ENCODE data around the gene ASB1. TPM values are rescaled to one million over a fixed set of nuclear protein-coding genes. Genes with fewer than 3 reads are reported as not detected.

The ASB1 gene
- polyA plus RNA-seq, 1 of the 3 experiments (the other 2 are of a cell fraction): 33.3 TPM

DNA sequence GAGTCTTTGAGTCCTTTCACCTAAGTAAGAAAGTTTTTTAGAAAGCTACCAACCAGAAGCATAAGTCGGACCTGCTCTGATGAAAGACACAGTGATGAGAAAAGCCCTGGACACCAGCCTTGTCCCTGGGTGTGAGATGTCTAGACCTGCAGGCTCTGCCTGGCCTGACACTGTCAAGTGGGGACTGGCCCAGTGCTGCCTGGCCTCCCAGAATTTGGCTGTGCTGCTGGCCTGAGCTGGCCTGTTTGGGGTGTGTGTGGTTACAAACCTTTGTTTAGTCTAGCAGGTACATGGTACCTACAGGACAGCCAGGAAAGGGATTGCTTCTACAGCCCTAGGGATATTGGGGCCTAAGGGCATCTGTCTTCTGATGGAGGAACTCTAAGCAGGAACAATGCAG, 48.3 kb downstream of the ASB1 start (continued):
- TF ChIP-seq, protein P1, sequence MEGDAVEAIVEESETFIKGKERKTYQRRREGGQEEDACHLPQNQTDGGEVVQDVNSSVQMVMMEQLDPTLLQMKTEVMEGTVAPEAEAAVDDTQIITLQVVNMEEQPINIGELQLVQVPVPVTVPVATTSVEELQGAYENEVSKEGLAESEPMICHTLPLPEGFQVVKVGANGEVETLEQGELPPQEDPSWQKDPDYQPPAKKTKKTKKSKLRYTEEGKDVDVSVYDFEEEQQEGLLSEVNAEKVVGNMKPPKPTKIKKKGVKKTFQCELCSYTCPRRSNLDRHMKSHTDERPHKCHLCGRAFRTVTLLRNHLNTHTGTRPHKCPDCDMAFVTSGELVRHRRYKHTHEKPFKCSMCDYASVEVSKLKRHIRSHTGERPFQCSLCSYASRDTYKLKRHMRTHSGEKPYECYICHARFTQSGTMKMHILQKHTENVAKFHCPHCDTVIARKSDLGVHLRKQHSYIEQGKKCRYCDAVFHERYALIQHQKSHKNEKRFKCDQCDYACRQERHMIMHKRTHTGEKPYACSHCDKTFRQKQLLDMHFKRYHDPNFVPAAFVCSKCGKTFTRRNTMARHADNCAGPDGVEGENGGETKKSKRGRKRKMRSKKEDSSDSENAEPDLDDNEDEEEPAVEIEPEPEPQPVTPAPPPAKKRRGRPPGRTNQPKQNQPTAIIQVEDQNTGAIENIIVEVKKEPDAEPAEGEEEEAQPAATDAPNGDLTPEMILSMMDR (IDR thresholded peaks at IDR 0.05): no peak
- no peak for TF ChIP-seq YY1 (IDR thresholded peaks at IDR 0.05; ENCODE audit: low read depth)

DNA sequence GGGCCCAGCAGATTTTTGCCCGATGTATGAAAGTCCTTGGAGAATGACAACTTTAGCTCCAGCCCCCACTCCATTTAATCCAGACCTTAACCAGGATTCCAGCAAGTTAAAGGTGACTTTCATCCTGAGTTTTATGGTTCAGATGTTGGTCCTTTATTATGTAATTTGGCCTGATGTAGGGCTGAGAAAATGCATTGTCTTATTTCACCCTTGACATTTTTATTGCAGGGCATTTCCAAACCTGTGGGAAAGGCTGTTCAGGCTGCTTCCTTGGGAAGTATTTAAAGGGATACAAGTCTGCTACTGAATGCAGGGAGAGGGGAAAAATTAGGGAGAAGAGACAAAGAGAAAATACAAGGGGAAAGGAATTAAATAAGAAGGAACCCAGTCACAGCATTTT, 48.8 kb downstream of the ASB1 start:
- POLR2A ChIA-PET: no interaction called here
- Histone ChIP-seq H3K79me2 (ENCODE audit: insufficient read depth) (no peaks in the 10 kb centered on the region), H3K27ac (ENCODE audit: low read depth in 2 of 2, low read length in 1 of 2) (no peak overlapping the region), H3K4me1 (ENCODE audit: control insufficient read depth in 1 of 2, insufficient read depth in 2 of 2, low read depth in 1 of 2, low read length in 1 of 2) (no peaks in the 10 kb centered on the region), H3K27me3 (ENCODE audit: insufficient read depth) (no peaks in the 10 kb centered on the region), H3K9me2 (no peaks in the 10 kb centered on the region), H4K20me1 (ENCODE audit: insufficient read depth) (no peaks in the 10 kb centered on the region), H3F3A (replicated peaks; ENCODE audit: insufficient read depth) (no peaks in the 10 kb centered on the region), H3K36me3 (replicated peaks in 1 of 2; ENCODE audit: control insufficient read depth in 1 of 2, insufficient read depth in 2 of 2, low read length in 1 of 2) (no peaks in the 10 kb centered on the region), H3K9ac (no peak overlapping the region), H3K4me3 (ENCODE audit: low read depth in 2 of 2, low read length in 1 of 2) (no peak overlapping the region), H3K4me2 (no peak overlapping the region), H2AFZ (ENCODE audit: low read depth) (no peak overlapping the region), H3K9me3 (no peaks in the 10 kb centered on the region; the same call in 1 of the 2 replicates)
- no peak for DNase-seq
- CTCF ChIA-PET: no interaction called here
- no peak for TF ChIP-seq GABPA (IDR thresholded peaks at IDR 0.05; ENCODE audit: low read depth)
- TF ChIP-seq, protein P2, sequence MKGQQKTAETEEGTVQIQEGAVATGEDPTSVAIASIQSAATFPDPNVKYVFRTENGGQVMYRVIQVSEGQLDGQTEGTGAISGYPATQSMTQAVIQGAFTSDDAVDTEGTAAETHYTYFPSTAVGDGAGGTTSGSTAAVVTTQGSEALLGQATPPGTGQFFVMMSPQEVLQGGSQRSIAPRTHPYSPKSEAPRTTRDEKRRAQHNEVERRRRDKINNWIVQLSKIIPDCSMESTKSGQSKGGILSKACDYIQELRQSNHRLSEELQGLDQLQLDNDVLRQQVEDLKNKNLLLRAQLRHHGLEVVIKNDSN (IDR thresholded peaks at IDR 0.05; ENCODE audit: borderline replicate concordance, low read depth): no peak
- no peak for TF ChIP-seq POLR2AphosphoS5 (IDR thresholded peaks at IDR 0.05; ENCODE audit: low read depth, low read length)
- TF ChIP-seq EZH2phosphoT487 (IDR thresholded peaks at IDR 0.05; ENCODE audit: borderline replicate concordance, low read depth): no peak
- TF ChIP-seq RCOR1 (IDR thresholded peaks at IDR 0.05; ENCODE audit: low read length): no peak
- no peak for TF ChIP-seq YY1 (IDR thresholded peaks at IDR 0.05; ENCODE audit: low read depth)
- TF ChIP-seq, protein P3, sequence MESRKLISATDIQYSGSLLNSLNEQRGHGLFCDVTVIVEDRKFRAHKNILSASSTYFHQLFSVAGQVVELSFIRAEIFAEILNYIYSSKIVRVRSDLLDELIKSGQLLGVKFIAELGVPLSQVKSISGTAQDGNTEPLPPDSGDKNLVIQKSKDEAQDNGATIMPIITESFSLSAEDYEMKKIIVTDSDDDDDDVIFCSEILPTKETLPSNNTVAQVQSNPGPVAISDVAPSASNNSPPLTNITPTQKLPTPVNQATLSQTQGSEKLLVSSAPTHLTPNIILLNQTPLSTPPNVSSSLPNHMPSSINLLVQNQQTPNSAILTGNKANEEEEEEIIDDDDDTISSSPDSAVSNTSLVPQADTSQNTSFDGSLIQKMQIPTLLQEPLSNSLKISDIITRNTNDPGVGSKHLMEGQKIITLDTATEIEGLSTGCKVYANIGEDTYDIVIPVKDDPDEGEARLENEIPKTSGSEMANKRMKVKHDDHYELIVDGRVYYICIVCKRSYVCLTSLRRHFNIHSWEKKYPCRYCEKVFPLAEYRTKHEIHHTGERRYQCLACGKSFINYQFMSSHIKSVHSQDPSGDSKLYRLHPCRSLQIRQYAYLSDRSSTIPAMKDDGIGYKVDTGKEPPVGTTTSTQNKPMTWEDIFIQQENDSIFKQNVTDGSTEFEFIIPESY (IDR thresholded peaks at IDR 0.05; ENCODE audit: borderline replicate concordance, low read depth): no peak
- no peak for TF ChIP-seq FOSL2 (IDR thresholded peaks at IDR 0.05; ENCODE audit: borderline replicate concordance, low read depth)
- TF ChIP-seq RAD21 (IDR thresholded peaks at IDR 0.05; ENCODE audit: low read length): no peak
- TF ChIP-seq FOXJ3 (CRISPR knock-in tag; IDR thresholded peaks at IDR 0.05): no peak
- no peak for TF ChIP-seq NRF1 (IDR thresholded peaks at IDR 0.05; ENCODE audit: low read depth, low read length)
- no peak for TF ChIP-seq GATA2 (CRISPR knock-in tag; IDR thresholded peaks at IDR 0.05)
- WGBS (ENCODE audit: low lambda C conversion rate): 14% methylated on average over 1 of the region's 1 CpG

All from SK-N-SH (cell line).